OCI-LY7 (cell line): ENCODE measurements around the gene FOXP1. TPM values are rescaled to one million over a fixed set of nuclear protein-coding genes. Genes with fewer than 3 reads are reported as not detected.

ENCODE experiments used
- BruUV-seq: library from RNA; stranded (reverse); fragments of 400-500 nt; replicated peaks from 2 replicates; lab custom pipeline; 2021; lab: Mats Ljungman, UMichigan
- CTCF ChIA-PET: fragments of 300-600 bp; sonication (Branson Sonifier 250); formaldehyde crosslinking; loops from one replicate; lab custom pipeline; 2022; ENCODE audit warnings: antibody characterized with exemption; ENCODE audit not compliant: unreplicated experiment; lab: Charles Lee
- POLR2A ChIA-PET: fragments of 300-600 bp; sonication (Branson Sonifier 250); formaldehyde crosslinking; loops from one replicate; lab custom pipeline; 2022; ENCODE audit warnings: antibody characterized with exemption; lab: Charles Lee
- DNase-seq: peaks from one replicate; pipeline ENCODE4 v3.0.0-alpha.2; 2015; ENCODE audit warnings: low spot score
- H2AFZ ChIP-seq: fragments of 200-600 bp; sonication (generic), shearing (Covaris generic); 2 replicates; pipeline ENCODE4 v1.6.1; 2014; ENCODE audit warnings: mild to moderate bottlenecking, antibody characterized with exemption, low read length, moderate library complexity
- H3K27ac ChIP-seq: fragments of 200-600 bp; sonication (generic); 2 replicates; pipeline ENCODE4 v1.5.1; 2014; ENCODE audit warnings: mixed run types, low read depth, mild to moderate bottlenecking, moderate library complexity, low read length, inconsistent platforms; ENCODE audit not compliant: poor library complexity, severe bottlenecking
- H3K36me3 ChIP-seq: fragments of 200-600 bp; sonication (generic); 2 replicates; pipeline ENCODE4 v1.6.1; 2014; ENCODE audit warnings: mild to moderate bottlenecking, antibody characterized with exemption, low read length, moderate library complexity, mixed read lengths; ENCODE audit not compliant: insufficient read depth
- H3K4me1 ChIP-seq: fragments of 200-600 bp; sonication (generic); 2 replicates; pipeline ENCODE4 v1.5.1; 2014; ENCODE audit warnings: mild to moderate bottlenecking, low read length; ENCODE audit not compliant: insufficient read depth, poor library complexity, severe bottlenecking
- H3K4me2 ChIP-seq: fragments of 200-600 bp; sonication (generic); 2 replicates; pipeline ENCODE4 v1.6.1; 2014; ENCODE audit warnings: mild to moderate bottlenecking, low read length
- H3K4me3 ChIP-seq: fragments of 200-600 bp; sonication (generic); 2 replicates; pipeline ENCODE4 v1.5.1; 2014; ENCODE audit warnings: mild to moderate bottlenecking, low read depth, low read length; ENCODE audit not compliant: poor library complexity, severe bottlenecking
- H3K79me2 ChIP-seq: fragments of 200-600 bp; sonication (generic); 2 replicates; pipeline ENCODE4 v1.6.1; 2016; ENCODE audit warnings: low read depth, mild to moderate bottlenecking, low read length, moderate library complexity, mixed read lengths; ENCODE audit not compliant: insufficient read depth
- H3K9me2 ChIP-seq: fragments of 200-600 bp; sonication (generic); 2 replicates; pipeline ENCODE4 v1.6.1; 2016; ENCODE audit warnings: mild to moderate bottlenecking, low read length, mixed read lengths; ENCODE audit not compliant: insufficient read depth
- H3K9me3 ChIP-seq: fragments of 200-600 bp; sonication (generic); 2 replicates; pipeline ENCODE4 v1.6.1; 2014; ENCODE audit warnings: mild to moderate bottlenecking, mixed run types, low read length, mixed read lengths
- H4K20me1 ChIP-seq: fragments of 200-600 bp; sonication (generic); 2 replicates; pipeline ENCODE4 v1.6.1; 2014; ENCODE audit warnings: mild to moderate bottlenecking, antibody characterized with exemption, low read length, moderate library complexity, mixed read lengths; ENCODE audit not compliant: insufficient read depth
- CTCF ChIP-seq: fragments of 200-600 bp; sonication (generic); conservative IDR thresholded peaks from 2 replicates; pipeline ENCODE4 v1.5.1; 2014; ENCODE audit warnings: mild to moderate bottlenecking, antibody characterized with exemption, low read length, moderate library complexity, mixed read lengths
- EZH2phosphoT487 ChIP-seq: fragments of 200-600 bp; sonication (generic); IDR thresholded peaks from 2 replicates; pipeline ENCODE4 v1.6.1; 2018; ENCODE audit warnings: low read depth, borderline replicate concordance, mild to moderate bottlenecking, mixed run types, antibody characterized with exemption, low read length, moderate library complexity, mixed read lengths
- intact Hi-C: fragments of 100-400 bp; cut with micrococcal nuclease; formaldehyde crosslinking; loops from one replicate; pipeline ENCODE4 v1.10.0; 2022; ENCODE audit not compliant: unreplicated experiment
- total RNA-seq, 2 experiments: library from RNA; depleted of rRNA in 1 of 2; stranded (reverse); fragments of >200 nt in 1 of 2; shearing (Covaris generic) in 1 of 2; gene quantifications; 2 replicates each; pipeline ENCODE4 v1.2.3, GENCODE V29; 2014 to 2022

FOXP1 gene
- total RNA-seq, 2 experiments from 2014 or later = 87.3 to 151 TPM

- Histone ChIP-seq H3K9me3 (no peaks in the 10 kb centered on the region), H3K4me1 (no peaks in the 10 kb centered on the region), H3K4me2 (no peak overlapping the region), H3K27ac (no peak overlapping the region), H3K9me2 (no peaks in the 10 kb centered on the region), H3K79me2 (peaks cover 30% of the 10 kb centered on the region; the same call in 1 of the 2 replicates), H3K4me3 (no peak overlapping the region), H3K36me3 (peaks cover 54% of the 10 kb centered on the region), H2AFZ (no peak overlapping the region), H4K20me1 (peaks cover 3% of the 10 kb centered on the region; the same call in 1 of the 2 replicates)
- TF ChIP-seq EZH2phosphoT487 (no peak), CTCF (no peak)
- intact Hi-C loops = no loop called here
- BruUV-seq = no TSS peak
- CTCF ChIA-PET = no interaction called here
- no peak for DNase-seq
- POLR2A ChIA-PET = interaction anchor here (0.6 to 1.7 kb wide), 4 partner anchors 11 to 91 kb away, joined by 3 to 11 read pairs (median 4); no protein-coding TSS in a partner anchor
Observed at GRCh38 chr3:71102111-71102983, 481.2 kb downstream of the FOXP1 start.

- Histone ChIP-seq H3K4me3 (no peak overlapping the region), H3K27ac (no peak overlapping the region), H3K4me2 (no peak overlapping the region), H3K36me3 (peaks cover 47% of the 10 kb centered on the region), H3K9me3 (no peaks in the 10 kb centered on the region), H4K20me1 (peaks cover 3% of the 10 kb centered on the region; the same call in 1 of the 2 replicates), H3K9me2 (no peaks in the 10 kb centered on the region), H2AFZ (no peak overlapping the region), H3K4me1 (no peaks in the 10 kb centered on the region), H3K79me2 (peaks cover 24% of the 10 kb centered on the region; the same call in 1 of the 2 replicates)
- intact Hi-C loops = no loop called here
- no TSS peak for BruUV-seq
- TF ChIP-seq CTCF (no peak), EZH2phosphoT487 (no peak)
- CTCF ChIA-PET = no interaction called here
- POLR2A ChIA-PET = interaction anchor here (0.6 to 1.7 kb wide), 4 partner anchors 11 to 92 kb away, joined by 3 to 11 read pairs (median 4); no protein-coding TSS in a partner anchor
- DNase-seq = no peak
Observed at GRCh38 chr3:71101626-71102025, 481.9 kb downstream of the FOXP1 start.
